ENCODE measurements around the gene GTPBP4.
"Not testable (repeated sequence)": the region's sequence is repeated elsewhere in the genome, so short reads cannot be mapped to it uniquely, and the experiment has no call there.

The GTPBP4 gene

DNA sequence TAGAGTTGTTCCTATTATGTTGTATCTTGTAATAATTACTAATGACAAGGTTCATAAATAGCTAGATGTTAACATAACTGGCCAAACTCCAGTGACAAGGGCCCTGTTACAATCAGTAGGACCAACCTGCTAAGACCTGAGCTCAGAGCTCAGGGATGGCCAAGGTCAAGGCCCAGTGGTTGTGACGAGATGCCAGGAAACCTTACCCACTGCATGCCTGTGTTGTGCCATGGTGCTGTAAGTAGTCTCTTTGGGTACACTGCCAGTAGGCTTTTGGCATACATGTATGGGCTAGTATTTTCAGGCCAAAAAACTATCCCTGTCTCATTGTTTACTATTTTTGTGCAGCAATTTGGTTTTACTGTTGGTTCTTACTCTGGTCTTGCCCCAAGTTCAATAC, 45.4 kb downstream of the GTPBP4 start:
- no peak for DNase-seq (ENCODE audit: low read depth)
- TF ChIP-seq MYC (IDR thresholded peaks at IDR 0.05; ENCODE audit: low read depth, low read length): no peak
- no peak for TF ChIP-seq POLR2A (IDR thresholded peaks at IDR 0.05; ENCODE audit: extremely low read depth, insufficient read length)
- TF ChIP-seq, protein P1, sequence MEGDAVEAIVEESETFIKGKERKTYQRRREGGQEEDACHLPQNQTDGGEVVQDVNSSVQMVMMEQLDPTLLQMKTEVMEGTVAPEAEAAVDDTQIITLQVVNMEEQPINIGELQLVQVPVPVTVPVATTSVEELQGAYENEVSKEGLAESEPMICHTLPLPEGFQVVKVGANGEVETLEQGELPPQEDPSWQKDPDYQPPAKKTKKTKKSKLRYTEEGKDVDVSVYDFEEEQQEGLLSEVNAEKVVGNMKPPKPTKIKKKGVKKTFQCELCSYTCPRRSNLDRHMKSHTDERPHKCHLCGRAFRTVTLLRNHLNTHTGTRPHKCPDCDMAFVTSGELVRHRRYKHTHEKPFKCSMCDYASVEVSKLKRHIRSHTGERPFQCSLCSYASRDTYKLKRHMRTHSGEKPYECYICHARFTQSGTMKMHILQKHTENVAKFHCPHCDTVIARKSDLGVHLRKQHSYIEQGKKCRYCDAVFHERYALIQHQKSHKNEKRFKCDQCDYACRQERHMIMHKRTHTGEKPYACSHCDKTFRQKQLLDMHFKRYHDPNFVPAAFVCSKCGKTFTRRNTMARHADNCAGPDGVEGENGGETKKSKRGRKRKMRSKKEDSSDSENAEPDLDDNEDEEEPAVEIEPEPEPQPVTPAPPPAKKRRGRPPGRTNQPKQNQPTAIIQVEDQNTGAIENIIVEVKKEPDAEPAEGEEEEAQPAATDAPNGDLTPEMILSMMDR (IDR thresholded peaks at IDR 0.05; ENCODE audit: low read depth, low read length): no peak
- no peak for TF ChIP-seq MAX (IDR thresholded peaks at IDR 0.05; ENCODE audit: low read depth, low read length)

GRCh38 chr10:1034758-1035157, 46.5 kb downstream of the GTPBP4 start:
- no peak for DNase-seq (ENCODE audit: low read depth)

More for the DNA sequence above, 45.4 kb downstream of the GTPBP4 start:
- H3K4me3 ChIP-seq (ENCODE audit: low read depth, low read length): no peak overlapping the region

DNA sequence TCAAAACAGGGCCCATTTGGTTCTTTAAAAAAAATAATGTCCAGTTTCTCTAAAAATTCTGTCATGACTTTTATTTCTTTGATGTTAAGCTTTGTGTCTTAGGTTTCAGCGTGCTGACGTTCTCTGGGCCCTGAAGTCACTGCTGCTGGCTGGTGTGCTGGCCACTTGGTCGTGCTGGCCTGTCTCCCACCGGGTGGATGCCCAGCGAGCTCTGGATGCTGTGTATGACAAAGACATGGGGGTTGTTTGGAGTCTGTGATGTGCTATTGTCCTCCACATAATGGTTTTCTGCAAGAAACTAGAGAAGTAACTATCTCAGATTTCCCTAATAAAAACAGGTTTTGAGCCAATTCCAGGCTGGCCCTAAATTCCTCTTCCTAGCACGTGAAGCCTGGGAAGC, 47.0 kb downstream of the GTPBP4 start:
- no peak for DNase-seq (ENCODE audit: low read depth)
- no peak overlapping the region for H3K4me3 ChIP-seq (ENCODE audit: low read depth, low read length)
- TF ChIP-seq, protein P1 (IDR thresholded peaks at IDR 0.05; ENCODE audit: low read depth, low read length): no peak
- TF ChIP-seq POLR2A (IDR thresholded peaks at IDR 0.05; ENCODE audit: extremely low read depth, insufficient read length) (no peak), MAX (IDR thresholded peaks at IDR 0.05; ENCODE audit: low read depth, low read length) (no peak), MYC (IDR thresholded peaks at IDR 0.05; ENCODE audit: low read depth, low read length) (no peak)

More at GRCh38 chr10:1034758-1035157, 46.5 kb downstream of the GTPBP4 start:
- no peak overlapping the region for H3K4me3 ChIP-seq (ENCODE audit: low read depth, low read length)
- no peak for TF ChIP-seq MYC (IDR thresholded peaks at IDR 0.05; ENCODE audit: low read depth, low read length)
- TF ChIP-seq MAX (IDR thresholded peaks at IDR 0.05; ENCODE audit: low read depth, low read length): no peak
- TF ChIP-seq, protein P1 (IDR thresholded peaks at IDR 0.05; ENCODE audit: low read depth, low read length): no peak
- no peak for TF ChIP-seq POLR2A (IDR thresholded peaks at IDR 0.05; ENCODE audit: extremely low read depth, insufficient read length)

DNA sequence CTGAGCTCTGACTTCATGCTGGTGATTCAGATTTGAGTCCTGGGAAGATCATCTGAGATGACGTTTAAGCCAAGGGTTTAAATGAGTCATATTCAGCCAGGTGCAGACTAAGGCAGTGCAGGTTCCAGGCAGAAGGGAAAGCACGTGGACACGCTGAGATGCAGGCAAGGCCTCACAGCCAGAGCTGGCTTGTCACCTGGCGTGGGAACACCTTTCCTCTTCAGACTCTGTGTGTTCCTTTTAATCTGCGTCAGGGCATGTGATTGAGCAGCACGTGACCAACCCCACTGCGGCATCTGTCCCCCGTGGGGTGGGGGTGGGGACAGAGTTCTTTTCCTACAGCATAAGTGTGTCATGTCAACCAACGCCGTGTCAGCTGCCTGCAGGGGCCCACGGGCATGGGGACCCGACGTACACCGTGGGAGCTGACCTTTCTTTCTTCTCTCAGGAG, 48.1 kb downstream of the GTPBP4 start:
- no peak overlapping the region for H3K4me3 ChIP-seq (ENCODE audit: low read depth, low read length)
- TF ChIP-seq POLR2A (IDR thresholded peaks at IDR 0.05; ENCODE audit: extremely low read depth, insufficient read length) (no peak), MAX (IDR thresholded peaks at IDR 0.05; ENCODE audit: low read depth, low read length) (no peak), MYC (IDR thresholded peaks at IDR 0.05; ENCODE audit: low read depth, low read length) (no peak)
- TF ChIP-seq, protein P1 (IDR thresholded peaks at IDR 0.05; ENCODE audit: low read depth, low read length): no peak
- no peak for DNase-seq (ENCODE audit: low read depth)

DNA sequence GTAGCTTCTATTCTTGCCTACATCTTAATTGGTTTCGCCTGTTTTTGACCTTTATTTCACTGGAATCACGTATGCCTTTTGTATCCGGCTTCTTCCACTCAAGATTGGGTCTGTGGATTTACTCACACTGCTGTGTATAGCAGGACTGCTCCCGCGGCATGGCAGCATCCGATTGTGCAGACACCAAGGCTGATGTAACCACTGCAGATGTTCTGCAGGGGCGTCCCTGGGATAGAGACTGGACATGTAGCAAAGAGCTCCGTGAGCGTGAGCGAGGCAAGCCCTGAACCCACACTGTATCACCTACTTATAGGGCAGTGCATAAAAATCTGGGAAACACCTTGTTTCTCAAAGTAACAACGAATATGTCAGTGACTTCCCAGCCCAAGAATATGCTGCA, 48.9 kb downstream of the GTPBP4 start:
- DNase-seq (ENCODE audit: low read depth): no peak
- no peak overlapping the region for H3K4me3 ChIP-seq (ENCODE audit: low read depth, low read length)
- no peak for TF ChIP-seq MYC (IDR thresholded peaks at IDR 0.05; ENCODE audit: low read depth, low read length)
- TF ChIP-seq MAX (IDR thresholded peaks at IDR 0.05; ENCODE audit: low read depth, low read length): no peak
- no peak for TF ChIP-seq POLR2A (IDR thresholded peaks at IDR 0.05; ENCODE audit: extremely low read depth, insufficient read length)
- TF ChIP-seq, protein P1 (IDR thresholded peaks at IDR 0.05; ENCODE audit: low read depth, low read length): no peak

GRCh38 chr10:1038769-1039168, 50.5 kb downstream of the GTPBP4 start:
- DNase-seq (ENCODE audit: low read depth); H3K4me3 ChIP-seq (ENCODE audit: low read depth, low read length): not testable (repeated sequence)
